Prostate gland (tissue), 2 donors: Measurements from ENCODE around the gene HNRNPAB. TPM values are rescaled to one million over a fixed set of nuclear protein-coding genes. Genes with fewer than 3 reads are reported as not detected.

Experiments used
- DNase-seq: peaks from one replicate; pipeline ENCODE4 v3.0.0-alpha.2; 2019; ENCODE audit warnings: low spot score
- H3K27ac ChIP-seq, 2 donors: fragments of 200-600 bp; sonication (generic); 2 replicates each; pipeline ENCODE4 v1.5.1; 2017 to 2019
- H3K27me3 ChIP-seq: fragments of 200-600 bp; sonication (generic); replicated peaks from 2 replicates; pipeline ENCODE4 v1.5.1; 2019; ENCODE audit not compliant: insufficient read depth
- H3K36me3 ChIP-seq, 2 donors: fragments of 200-600 bp; sonication (generic); 1 replicate in 1 of 2; 2 replicates in 1 of 2; pipeline versions ENCODE4 v1.5.1 to v1.8.1; 2017 to 2019
- H3K4me1 ChIP-seq: fragments of 200-600 bp; sonication (generic); replicated peaks from 2 replicates; pipeline ENCODE4 v1.5.1; 2019
- H3K4me3 ChIP-seq, 2 donors: fragments of 200-600 bp; sonication (generic); 2 replicates each; pipeline ENCODE4 v1.5.1; 2017 to 2019
- H3K9me3 ChIP-seq: fragments of 200-600 bp; sonication (generic); 2 replicates; pipeline ENCODE4 v1.5.1; 2017
- CTCF ChIP-seq, 4 experiments: fragments of 200-600 bp in 2 of 4; fragments of 450-650 bp in 2 of 4; sonication (generic) in 2 of 4; IDR thresholded peaks; 1 replicate in 3 of 4; 2 replicates in 1 of 4; pipeline ENCODE4 v1.5.1; 2016 to 2019; ENCODE audit warnings: antibody characterized with exemption in 4 of 4, mild to moderate bottlenecking in 2 of 4, moderate library complexity in 2 of 4
- POLR2A ChIP-seq: fragments of 450-650 bp; IDR thresholded peaks from one replicate; pipeline ENCODE4 v1.6.1; 2016; ENCODE audit warnings: antibody characterized with exemption, mild to moderate bottlenecking
- POLR2AphosphoS5 ChIP-seq: sonication (generic); formaldehyde crosslinking; IDR thresholded peaks from one replicate; pipeline ENCODE4 v1.6.1; 2017; ENCODE audit warnings: antibody characterized with exemption
- WGBS: methylation state at CpG from one replicate; pipeline ENCODE4 v1.1.5; 2018; 5-methylcytosine and 5-hydroxymethylcytosine counted together
- intact Hi-C: fragments of 100-400 bp; cut with DNase I; formaldehyde crosslinking; loops from one replicate; pipeline ENCODE4 v1.14.2; 2022
- total RNA-seq, 2 donors: library from RNA; depleted of rRNA; stranded (reverse); fragments of >200 nt; gene quantifications; one replicate each; pipeline ENCODE4 v1.1.0, GENCODE V29; 2016

The HNRNPAB gene
- total RNA-seq = 100 to 1,000 TPM in 1 of 2 donors, 10 to 100 TPM in 1; 73.1 to 104 TPM

GRCh38 chr5:178204182-178204934, at the start of gene HNRNPAB:
Gene HNRNPAB (plus strand): TSS chr5:178204533. CDS start chr5:178204838, 305 bp downstream.
- Histone ChIP-seq H3K27ac (peak within 1 kb of the TSS; percentile 75 to 88), H3K27me3 (no peaks in the 10 kb centered on the region), H3K9me3 (no peaks in the 10 kb centered on the region), H3K4me1 (peaks cover 13% of the 10 kb centered on the region), H3K4me3 (peak within 1 kb of the TSS; percentile 90 to 95), H3K36me3 (peaks cover under 1 to 6% of the 10 kb centered on the region in 2 donors)
- WGBS = under 1% methylated on average over 78 of the region's 96 CpGs
- peak; percentile 99 for TF ChIP-seq POLR2A
- TF ChIP-seq CTCF (IDR thresholded peaks at IDR 0.05) = peak in 1 of 4 experiments; percentile 22
- peak; percentile 99 for TF ChIP-seq POLR2AphosphoS5
- peak; percentile 97 for DNase-seq
- intact Hi-C loops = no loop called here

DNA sequence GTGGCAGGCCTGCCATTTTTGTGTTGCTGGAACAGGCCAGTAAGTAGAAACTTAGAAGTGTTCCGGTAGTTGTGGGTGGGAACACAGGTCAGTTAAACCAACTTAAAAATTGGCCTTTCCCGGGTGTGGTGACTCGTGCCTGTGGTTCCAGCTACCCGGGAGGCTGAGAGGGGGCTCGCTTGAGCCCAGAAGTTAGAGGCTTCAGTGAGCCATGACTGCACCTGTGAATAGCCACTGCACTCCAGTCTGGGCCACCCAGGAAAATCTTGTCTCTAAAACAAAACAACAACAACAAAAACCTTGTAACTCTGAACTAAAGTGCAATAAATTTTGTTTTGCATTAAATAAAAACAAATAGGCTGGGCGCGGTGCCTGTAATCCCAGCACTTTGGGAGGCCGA, 49.3 kb upstream of the HNRNPAB start:
- Histone ChIP-seq H3K36me3 (no peaks in the 10 kb centered on the region), H3K4me1 (peaks cover 7% of the 10 kb centered on the region), H3K9me3 (no peaks in the 10 kb centered on the region), H3K27me3 (no peaks in the 10 kb centered on the region), H3K4me3 (no peak overlapping the region), H3K27ac (no peak overlapping the region)
- intact Hi-C loops = loop anchor here (10.0 kb wide), 1 partner anchor 550 kb away; the partner anchor contains the start of gene B4GALT7
- no peak for DNase-seq
- no peak for TF ChIP-seq CTCF (IDR thresholded peaks at IDR 0.05)
- no peak for TF ChIP-seq POLR2A
- TF ChIP-seq POLR2AphosphoS5 = no peak
- 80% methylated on average over 8 of the region's 8 CpGs for WGBS

DNA sequence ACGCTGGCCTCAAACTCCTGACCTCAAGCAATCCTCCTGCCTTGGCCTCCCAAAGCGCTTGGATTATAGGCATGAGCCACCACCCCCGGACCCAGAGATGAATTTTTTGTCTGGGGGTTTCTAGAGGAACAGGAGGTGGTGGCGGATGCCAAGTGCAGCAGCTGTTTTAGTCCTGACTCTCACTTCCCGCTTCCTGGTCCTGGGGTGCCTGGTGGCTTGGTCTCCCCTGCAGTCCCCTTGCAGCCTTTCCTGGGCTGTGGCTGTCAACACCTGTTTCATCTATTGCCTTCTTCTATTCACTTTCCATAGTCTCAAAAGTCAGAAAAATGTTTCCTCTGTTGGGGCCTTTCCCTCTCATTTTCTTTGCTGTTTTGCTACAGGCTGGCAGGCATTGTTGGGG, 44.2 kb upstream of the HNRNPAB start:
- intact Hi-C loops = no loop called here
- H3K4me3 ChIP-seq = no peak overlapping the region
- no peaks in the 10 kb centered on the region for H3K36me3 ChIP-seq
- H3K27me3 ChIP-seq = no peaks in the 10 kb centered on the region
- no peak overlapping the region for H3K27ac ChIP-seq
- H3K4me1 ChIP-seq = no peaks in the 10 kb centered on the region
- H3K9me3 ChIP-seq = no peaks in the 10 kb centered on the region
- 90% methylated on average over 5 of the region's 5 CpGs for WGBS
- TF ChIP-seq POLR2A (no peak), CTCF (IDR thresholded peaks at IDR 0.05) (no peak), POLR2AphosphoS5 (no peak)
- DNase-seq = no peak

DNA sequence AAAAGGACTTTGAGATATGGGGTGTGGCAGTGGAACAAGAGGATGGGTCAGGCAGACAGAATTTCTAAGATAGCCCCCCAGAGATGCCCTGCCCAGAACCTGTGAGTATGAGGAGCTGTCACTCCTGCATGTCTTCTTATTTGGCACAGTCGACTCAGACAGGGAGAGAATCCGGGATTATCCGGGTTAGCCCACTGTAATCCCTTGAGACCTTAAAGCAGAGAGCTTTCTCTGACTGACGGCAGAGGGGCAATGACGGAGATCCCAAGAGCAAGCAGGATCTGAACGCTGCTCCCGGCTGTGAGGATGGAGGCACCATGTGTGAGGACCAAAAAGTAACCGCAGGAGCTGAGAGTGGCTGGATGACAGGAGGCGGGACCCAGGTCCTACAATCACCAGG, 41.9 kb upstream of the HNRNPAB start:
- no peak for DNase-seq
- 70% methylated on average over 9 of the region's 9 CpGs for WGBS
- no peak for TF ChIP-seq CTCF (IDR thresholded peaks at IDR 0.05)
- TF ChIP-seq POLR2AphosphoS5 = no peak
- TF ChIP-seq POLR2A = no peak
- Histone ChIP-seq H3K4me1 (no peaks in the 10 kb centered on the region), H3K9me3 (no peaks in the 10 kb centered on the region), H3K36me3 (no peaks in the 10 kb centered on the region), H3K27me3 (no peaks in the 10 kb centered on the region), H3K27ac (no peak overlapping the region), H3K4me3 (no peak overlapping the region)
- intact Hi-C loops = no loop called here
